ENCODE data around the gene FOXI1. TPM values are rescaled to one million over a fixed set of nuclear protein-coding genes. Genes with fewer than 3 reads are reported as not detected.

The FOXI1 gene
- total and polyA plus RNA-seq, 2 of the 13 experiments (the other 11 are each of a cell fraction or from before 2014, with no cell fraction given): not detected

DNA sequence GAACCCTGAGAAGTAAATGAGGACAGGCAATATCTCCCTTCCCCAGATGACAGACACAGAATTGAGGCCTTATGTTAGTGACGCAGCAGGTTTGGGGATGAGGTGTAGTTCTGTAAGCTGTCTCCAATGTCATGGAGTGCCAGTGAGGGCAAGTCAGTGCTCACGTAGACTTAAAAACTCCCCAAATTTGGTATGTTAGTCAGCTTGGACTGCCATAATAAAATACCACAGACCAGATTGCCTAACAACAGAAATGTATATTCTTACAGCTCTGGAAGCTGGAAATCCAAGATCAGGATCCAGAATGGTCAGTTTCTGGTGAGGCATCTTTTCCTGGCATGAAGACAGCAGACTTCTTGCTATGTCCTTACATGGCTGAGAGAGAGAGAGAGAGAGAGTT is 14.9 kb downstream of the FOXI1 start:
- no peaks in the 10 kb centered on the region for H3K4me1 ChIP-seq (ENCODE audit: insufficient read depth, low read length)
- no peaks in the 10 kb centered on the region for H3K36me3 ChIP-seq (replicated peaks in 1 of 2; ENCODE audit: control insufficient read depth in 1 of 2, insufficient read depth in 2 of 2, low read length in 2 of 2)
- ChIA-PET CTCF (ENCODE audit: low intra/inter-chr PET ratio, low total read pairs) (no interaction called here), POLR2A (no interaction called here)
- no peak overlapping the region for H3K4me2 ChIP-seq (ENCODE audit: low read depth, low read length)
- WGBS (ENCODE audit: low lambda C conversion rate): 75% methylated on average over 2 of the region's 2 CpGs
- 0 out of 2 replicates have a peak, but pooled peaks cover 5% of the 10 kb centered on the region for H3K9me3 ChIP-seq (ENCODE audit: low read length)
- peaks cover 0 to 3% of the 10 kb centered on the region in 2 experiments; a peak in 2 of 5 replicates for H3K27me3 ChIP-seq (ENCODE audit: control insufficient read depth in 1 of 2, insufficient read depth in 2 of 2, low read length in 2 of 2)
- no TSS peak for BruUV-seq (replicated peaks)
- no peak overlapping the region for H3K27ac ChIP-seq (ENCODE audit: extremely low read length, insufficient read depth, low read length)
- in situ Hi-C loops (cut with HindIII; ENCODE audit: extremely low pct_ligation_motif_present, low pct_unique_long_range_greater_than_20kb) (no loop called here), intact Hi-C loops (cut with micrococcal nuclease; ENCODE audit: unreplicated experiment) (no loop called here)
- no peak for DNase-seq (ENCODE audit: low spot score)
- H3K4me3 ChIP-seq (replicated peaks in 1 of 3; ENCODE audit: insufficient read depth in 1 of 3, low read depth in 2 of 3, low read length in 3 of 3): no peak overlapping the region
- H3K79me2 ChIP-seq (ENCODE audit: insufficient read depth, low read length): no peaks in the 10 kb centered on the region
- H4K20me1 ChIP-seq (ENCODE audit: insufficient read depth, low read length): no peaks in the 10 kb centered on the region
- H2AFZ ChIP-seq (ENCODE audit: low read length): no peak overlapping the region
- FAIRE-seq: no peak
- H3K9ac ChIP-seq (ENCODE audit: insufficient read depth, low read depth, low read length): no peak overlapping the region
- no peak for ATAC-seq
- TF ChIP-seq ZC3H13 (CRISPR knock-in tag; IDR thresholded peaks at IDR 0.05): no peak
- TF ChIP-seq NCOA1 (CRISPR knock-in tag; IDR thresholded peaks at IDR 0.05): no peak
- TF ChIP-seq, protein P1, sequence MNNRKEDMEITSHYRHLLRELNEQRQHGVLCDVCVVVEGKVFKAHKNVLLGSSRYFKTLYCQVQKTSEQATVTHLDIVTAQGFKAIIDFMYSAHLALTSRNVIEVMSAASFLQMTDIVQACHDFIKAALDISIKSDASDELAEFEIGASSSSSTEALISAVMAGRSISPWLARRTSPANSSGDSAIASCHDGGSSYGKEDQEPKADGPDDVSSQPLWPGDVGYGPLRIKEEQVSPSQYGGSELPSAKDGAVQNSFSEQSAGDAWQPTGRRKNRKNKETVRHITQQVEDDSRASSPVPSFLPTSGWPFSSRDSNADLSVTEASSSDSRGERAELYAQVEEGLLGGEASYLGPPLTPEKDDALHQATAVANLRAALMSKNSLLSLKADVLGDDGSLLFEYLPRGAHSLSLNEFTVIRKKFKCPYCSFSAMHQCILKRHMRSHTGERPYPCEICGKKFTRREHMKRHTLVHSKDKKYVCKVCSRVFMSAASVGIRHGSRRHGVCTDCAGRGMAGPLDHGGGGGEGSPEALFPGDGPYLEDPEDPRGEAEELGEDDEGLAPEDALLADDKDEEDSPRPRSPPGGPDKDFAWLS (CRISPR knock-in tag; IDR thresholded peaks at IDR 0.05; ENCODE audit: borderline replicate concordance): no peak
- TF ChIP-seq NR3C1 (CRISPR knock-in tag; IDR thresholded peaks at IDR 0.05): no peak
- TF ChIP-seq, protein P2, sequence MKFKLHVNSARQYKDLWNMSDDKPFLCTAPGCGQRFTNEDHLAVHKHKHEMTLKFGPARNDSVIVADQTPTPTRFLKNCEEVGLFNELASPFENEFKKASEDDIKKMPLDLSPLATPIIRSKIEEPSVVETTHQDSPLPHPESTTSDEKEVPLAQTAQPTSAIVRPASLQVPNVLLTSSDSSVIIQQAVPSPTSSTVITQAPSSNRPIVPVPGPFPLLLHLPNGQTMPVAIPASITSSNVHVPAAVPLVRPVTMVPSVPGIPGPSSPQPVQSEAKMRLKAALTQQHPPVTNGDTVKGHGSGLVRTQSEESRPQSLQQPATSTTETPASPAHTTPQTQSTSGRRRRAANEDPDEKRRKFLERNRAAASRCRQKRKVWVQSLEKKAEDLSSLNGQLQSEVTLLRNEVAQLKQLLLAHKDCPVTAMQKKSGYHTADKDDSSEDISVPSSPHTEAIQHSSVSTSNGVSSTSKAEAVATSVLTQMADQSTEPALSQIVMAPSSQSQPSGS (CRISPR knock-in tag; IDR thresholded peaks at IDR 0.05): no peak
- TF ChIP-seq HDAC6 (IDR thresholded peaks at IDR 0.05; ENCODE audit: low read depth, low read length): no peak
- TF ChIP-seq, protein P3, sequence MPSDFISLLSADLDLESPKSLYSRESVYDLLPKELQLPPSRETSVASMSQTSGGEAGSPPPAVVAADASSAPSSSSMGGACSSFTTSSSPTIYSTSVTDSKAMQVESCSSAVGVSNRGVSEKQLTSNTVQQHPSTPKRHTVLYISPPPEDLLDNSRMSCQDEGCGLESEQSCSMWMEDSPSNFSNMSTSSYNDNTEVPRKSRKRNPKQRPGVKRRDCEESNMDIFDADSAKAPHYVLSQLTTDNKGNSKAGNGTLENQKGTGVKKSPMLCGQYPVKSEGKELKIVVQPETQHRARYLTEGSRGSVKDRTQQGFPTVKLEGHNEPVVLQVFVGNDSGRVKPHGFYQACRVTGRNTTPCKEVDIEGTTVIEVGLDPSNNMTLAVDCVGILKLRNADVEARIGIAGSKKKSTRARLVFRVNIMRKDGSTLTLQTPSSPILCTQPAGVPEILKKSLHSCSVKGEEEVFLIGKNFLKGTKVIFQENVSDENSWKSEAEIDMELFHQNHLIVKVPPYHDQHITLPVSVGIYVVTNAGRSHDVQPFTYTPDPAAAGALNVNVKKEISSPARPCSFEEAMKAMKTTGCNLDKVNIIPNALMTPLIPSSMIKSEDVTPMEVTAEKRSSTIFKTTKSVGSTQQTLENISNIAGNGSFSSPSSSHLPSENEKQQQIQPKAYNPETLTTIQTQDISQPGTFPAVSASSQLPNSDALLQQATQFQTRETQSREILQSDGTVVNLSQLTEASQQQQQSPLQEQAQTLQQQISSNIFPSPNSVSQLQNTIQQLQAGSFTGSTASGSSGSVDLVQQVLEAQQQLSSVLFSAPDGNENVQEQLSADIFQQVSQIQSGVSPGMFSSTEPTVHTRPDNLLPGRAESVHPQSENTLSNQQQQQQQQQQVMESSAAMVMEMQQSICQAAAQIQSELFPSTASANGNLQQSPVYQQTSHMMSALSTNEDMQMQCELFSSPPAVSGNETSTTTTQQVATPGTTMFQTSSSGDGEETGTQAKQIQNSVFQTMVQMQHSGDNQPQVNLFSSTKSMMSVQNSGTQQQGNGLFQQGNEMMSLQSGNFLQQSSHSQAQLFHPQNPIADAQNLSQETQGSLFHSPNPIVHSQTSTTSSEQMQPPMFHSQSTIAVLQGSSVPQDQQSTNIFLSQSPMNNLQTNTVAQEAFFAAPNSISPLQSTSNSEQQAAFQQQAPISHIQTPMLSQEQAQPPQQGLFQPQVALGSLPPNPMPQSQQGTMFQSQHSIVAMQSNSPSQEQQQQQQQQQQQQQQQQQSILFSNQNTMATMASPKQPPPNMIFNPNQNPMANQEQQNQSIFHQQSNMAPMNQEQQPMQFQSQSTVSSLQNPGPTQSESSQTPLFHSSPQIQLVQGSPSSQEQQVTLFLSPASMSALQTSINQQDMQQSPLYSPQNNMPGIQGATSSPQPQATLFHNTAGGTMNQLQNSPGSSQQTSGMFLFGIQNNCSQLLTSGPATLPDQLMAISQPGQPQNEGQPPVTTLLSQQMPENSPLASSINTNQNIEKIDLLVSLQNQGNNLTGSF (CRISPR knock-in tag; IDR thresholded peaks at IDR 0.05): no peak
- no peak for TF ChIP-seq ZNF282 (IDR thresholded peaks at IDR 0.05; ENCODE audit: partially characterized antibody)
- no peak for TF ChIP-seq RXRA (CRISPR knock-in tag; IDR thresholded peaks at IDR 0.05)
- TF ChIP-seq, protein P4, sequence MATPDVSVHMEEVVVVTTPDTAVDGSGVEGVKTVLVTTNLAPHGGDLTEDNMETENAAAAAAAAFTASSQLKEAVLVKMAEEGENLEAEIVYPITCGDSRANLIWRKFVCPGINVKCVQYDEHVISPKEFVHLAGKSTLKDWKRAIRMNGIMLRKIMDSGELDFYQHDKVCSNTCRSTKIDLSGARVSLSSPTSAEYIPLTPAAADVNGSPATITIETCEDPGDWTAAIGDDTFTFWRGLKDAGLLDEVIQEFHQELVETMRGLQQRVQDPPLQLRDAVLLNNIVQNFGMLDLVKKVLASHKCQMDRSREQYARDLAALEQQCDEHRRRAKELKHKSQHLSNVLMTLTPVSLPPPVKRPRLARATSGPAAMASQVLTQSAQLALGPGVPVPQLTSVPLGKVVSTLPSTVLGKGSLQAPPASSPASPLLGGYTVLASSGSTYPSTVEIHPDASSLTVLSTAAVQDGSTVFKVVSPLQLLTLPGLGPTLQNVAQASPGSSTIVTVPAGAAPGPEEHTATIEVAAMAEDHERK (CRISPR knock-in tag; IDR thresholded peaks at IDR 0.05; ENCODE audit: low read depth): no peak
- TF ChIP-seq FOXK2 (IDR thresholded peaks at IDR 0.05): no peak
- no peak for TF ChIP-seq MAFG (CRISPR knock-in tag; IDR thresholded peaks at IDR 0.05)
- no peak for TF ChIP-seq TMF1 (CRISPR knock-in tag; IDR thresholded peaks at IDR 0.05; ENCODE audit: low read depth)
- TF ChIP-seq, protein P5, sequence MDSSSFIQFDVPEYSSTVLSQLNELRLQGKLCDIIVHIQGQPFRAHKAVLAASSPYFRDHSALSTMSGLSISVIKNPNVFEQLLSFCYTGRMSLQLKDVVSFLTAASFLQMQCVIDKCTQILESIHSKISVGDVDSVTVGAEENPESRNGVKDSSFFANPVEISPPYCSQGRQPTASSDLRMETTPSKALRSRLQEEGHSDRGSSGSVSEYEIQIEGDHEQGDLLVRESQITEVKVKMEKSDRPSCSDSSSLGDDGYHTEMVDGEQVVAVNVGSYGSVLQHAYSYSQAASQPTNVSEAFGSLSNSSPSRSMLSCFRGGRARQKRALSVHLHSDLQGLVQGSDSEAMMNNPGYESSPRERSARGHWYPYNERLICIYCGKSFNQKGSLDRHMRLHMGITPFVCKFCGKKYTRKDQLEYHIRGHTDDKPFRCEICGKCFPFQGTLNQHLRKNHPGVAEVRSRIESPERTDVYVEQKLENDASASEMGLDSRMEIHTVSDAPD (CRISPR knock-in tag; IDR thresholded peaks at IDR 0.05): no peak
- TF ChIP-seq SMC3 (IDR thresholded peaks at IDR 0.05; ENCODE audit: low read length): no peak

All from HepG2 (cell line).